ENCODE results near the gene SLC6A4. TPM values are rescaled to one million over a fixed set of nuclear protein-coding genes. Genes with fewer than 3 reads are reported as not detected.

The SLC6A4 gene
- total RNA-seq, 2 donors from 2014 or later, result 0.38 to 1.8 TPM

DNA sequence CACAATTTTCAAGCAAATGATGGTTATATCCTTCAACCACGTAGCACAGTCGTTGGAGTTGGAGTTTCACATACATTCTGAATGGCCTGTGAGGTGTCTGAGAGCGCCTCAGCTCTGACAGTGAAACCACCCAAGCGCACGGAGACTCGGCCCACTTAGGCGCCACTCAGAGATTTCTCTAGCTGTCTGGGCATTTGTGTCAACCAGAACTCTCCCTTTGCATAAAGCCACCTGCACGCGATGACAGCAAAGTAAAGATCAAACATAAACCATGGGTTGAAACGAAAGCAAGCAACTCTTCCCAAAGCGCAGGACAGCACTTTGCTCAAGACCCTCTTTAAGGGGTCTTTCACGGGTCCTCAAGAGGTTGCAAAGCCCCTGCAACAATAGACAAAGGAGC is 533 bp downstream of the SLC6A4 start:
- H3K4me1 ChIP-seq (ENCODE audit: control insufficient read depth, insufficient read depth, low read length), result no peaks in the 10 kb centered on the region
- H3K36me3 Mint-ChIP-seq (ENCODE audit: low read depth), result peaks cover 4% of the 10 kb centered on the region
- no peaks in the 10 kb centered on the region for H3K36me3 ChIP-seq (ENCODE audit: control insufficient read depth, insufficient read depth, low read length)
- peaks cover 9% of the 10 kb centered on the region for H3K9me3 Mint-ChIP-seq
- H3K27ac ChIP-seq (ENCODE audit: low read depth, low read length), result no peak overlapping the region
- H3K9ac ChIP-seq (ENCODE audit: extremely low read depth, low read length, poor library complexity, severe bottlenecking), result no peak overlapping the region
- no peak overlapping the region for H3K4me3 ChIP-seq (ENCODE audit: low read length)
- H3K27me3 ChIP-seq (ENCODE audit: control insufficient read depth, insufficient read depth, low read length, poor library complexity, severe bottlenecking), result peaks cover 80% of the 10 kb centered on the region
- peak overlapping the region; percentile 27 for H3K4me3 Mint-ChIP-seq
- H3K27ac Mint-ChIP-seq, result no peak overlapping the region
- H3K27me3 Mint-ChIP-seq (ENCODE audit: insufficient read depth), result peaks cover 81% of the 10 kb centered on the region
- peaks cover 4% of the 10 kb centered on the region for H3K9me3 ChIP-seq (ENCODE audit: control insufficient read depth, low read length)
- peaks cover 24% of the 10 kb centered on the region for H3K4me1 Mint-ChIP-seq
- 69 to 78% methylated on average over 12 of the region's 12 CpGs for WGBS, 2 experiments (ENCODE audit: insufficient coverage in 1 of 2, insufficient read length in 1 of 2)
- TF ChIP-seq, protein P1, sequence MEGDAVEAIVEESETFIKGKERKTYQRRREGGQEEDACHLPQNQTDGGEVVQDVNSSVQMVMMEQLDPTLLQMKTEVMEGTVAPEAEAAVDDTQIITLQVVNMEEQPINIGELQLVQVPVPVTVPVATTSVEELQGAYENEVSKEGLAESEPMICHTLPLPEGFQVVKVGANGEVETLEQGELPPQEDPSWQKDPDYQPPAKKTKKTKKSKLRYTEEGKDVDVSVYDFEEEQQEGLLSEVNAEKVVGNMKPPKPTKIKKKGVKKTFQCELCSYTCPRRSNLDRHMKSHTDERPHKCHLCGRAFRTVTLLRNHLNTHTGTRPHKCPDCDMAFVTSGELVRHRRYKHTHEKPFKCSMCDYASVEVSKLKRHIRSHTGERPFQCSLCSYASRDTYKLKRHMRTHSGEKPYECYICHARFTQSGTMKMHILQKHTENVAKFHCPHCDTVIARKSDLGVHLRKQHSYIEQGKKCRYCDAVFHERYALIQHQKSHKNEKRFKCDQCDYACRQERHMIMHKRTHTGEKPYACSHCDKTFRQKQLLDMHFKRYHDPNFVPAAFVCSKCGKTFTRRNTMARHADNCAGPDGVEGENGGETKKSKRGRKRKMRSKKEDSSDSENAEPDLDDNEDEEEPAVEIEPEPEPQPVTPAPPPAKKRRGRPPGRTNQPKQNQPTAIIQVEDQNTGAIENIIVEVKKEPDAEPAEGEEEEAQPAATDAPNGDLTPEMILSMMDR (conservative IDR thresholded peaks at IDR 0.05), result no peak
- DNase-seq, result no peak

DNA sequence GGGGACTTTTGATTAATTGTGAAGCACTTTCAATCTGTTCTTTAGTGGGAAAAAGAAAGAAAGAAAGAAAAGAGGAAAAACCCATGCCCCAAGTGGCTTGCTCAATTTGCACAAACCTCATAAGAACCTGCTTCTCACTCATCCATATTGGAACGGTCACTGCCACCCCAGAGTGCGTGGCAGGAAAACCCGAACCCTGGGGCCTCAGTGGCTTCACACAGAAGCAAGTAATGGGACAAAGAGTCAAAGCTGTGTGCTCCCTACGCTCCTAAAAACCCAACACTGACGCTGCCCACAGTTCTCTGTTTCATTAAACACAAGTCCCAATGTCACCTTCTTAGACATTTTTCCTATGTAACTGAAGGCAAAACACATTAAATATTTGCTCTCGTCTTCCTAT is 1.2 kb downstream of the SLC6A4 start:
- TF ChIP-seq, protein P1 (conservative IDR thresholded peaks at IDR 0.05), result no peak
- H3K9ac ChIP-seq (ENCODE audit: extremely low read depth, low read length, poor library complexity, severe bottlenecking), result no peak overlapping the region
- no peak overlapping the region for H3K27ac ChIP-seq (ENCODE audit: low read depth, low read length)
- H3K4me1 ChIP-seq (ENCODE audit: control insufficient read depth, insufficient read depth, low read length), result no peaks in the 10 kb centered on the region
- Mint-ChIP-seq H3K4me3 (no peak overlapping the region), H3K36me3 (ENCODE audit: low read depth) (no peaks in the 10 kb centered on the region), H3K4me1 (peaks cover 24% of the 10 kb centered on the region), H3K9me3 (peaks cover 2% of the 10 kb centered on the region), H3K27me3 (ENCODE audit: insufficient read depth) (peaks cover 78% of the 10 kb centered on the region), H3K27ac (no peak overlapping the region)
- H3K36me3 ChIP-seq (ENCODE audit: control insufficient read depth, insufficient read depth, low read length), result no peaks in the 10 kb centered on the region
- H3K4me3 ChIP-seq (ENCODE audit: low read length), result no peak overlapping the region
- 87 to 95% methylated on average over 4 to 6 of the region's 6 CpGs for WGBS, 2 experiments (ENCODE audit: insufficient coverage in 1 of 2, insufficient read length in 1 of 2)
- peaks cover 75% of the 10 kb centered on the region for H3K27me3 ChIP-seq (ENCODE audit: control insufficient read depth, insufficient read depth, low read length, poor library complexity, severe bottlenecking)
- peak; percentile 41 for DNase-seq
- no peaks in the 10 kb centered on the region for H3K9me3 ChIP-seq (ENCODE audit: control insufficient read depth, low read length)

DNA sequence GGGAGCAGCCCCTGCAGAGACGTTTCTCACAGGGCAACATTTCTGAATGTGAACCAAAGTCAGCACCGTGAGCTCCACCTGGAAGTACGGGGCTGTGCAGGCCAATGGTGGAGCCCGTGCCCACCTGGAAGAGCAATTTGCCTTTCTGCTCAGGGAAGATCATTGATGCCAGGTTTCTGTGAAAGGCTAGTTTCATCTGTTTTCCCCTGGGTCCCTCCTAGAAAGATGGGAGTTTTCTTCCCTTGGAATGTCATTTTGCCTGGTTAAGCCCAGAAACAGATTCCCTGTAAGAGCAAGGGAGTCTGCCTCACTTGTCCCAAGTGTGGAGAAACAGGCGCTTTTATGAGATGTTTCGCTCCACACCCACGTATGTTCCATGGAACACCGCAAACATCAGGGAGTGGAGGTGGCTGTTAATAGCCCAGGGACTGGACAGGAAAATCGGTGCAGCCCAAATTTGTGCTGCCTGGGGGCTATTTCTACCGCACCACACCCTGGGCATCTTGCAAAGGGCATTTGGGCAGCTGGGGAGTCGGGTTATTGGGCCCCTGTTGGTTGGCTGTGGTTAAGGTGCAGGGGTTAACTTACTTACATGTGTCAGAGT is 2.6 kb downstream of the SLC6A4 start:
- H3K4me1 Mint-ChIP-seq, result peaks cover 15% of the 10 kb centered on the region
- H3K9ac ChIP-seq (ENCODE audit: extremely low read depth, low read length, poor library complexity, severe bottlenecking), result no peak overlapping the region
- no peaks in the 10 kb centered on the region for H3K36me3 Mint-ChIP-seq (ENCODE audit: low read depth)
- H3K4me1 ChIP-seq (ENCODE audit: control insufficient read depth, insufficient read depth, low read length), result no peaks in the 10 kb centered on the region
- H3K36me3 ChIP-seq (ENCODE audit: control insufficient read depth, insufficient read depth, low read length), result no peaks in the 10 kb centered on the region
- H3K27me3 Mint-ChIP-seq (ENCODE audit: insufficient read depth), result peaks cover 73% of the 10 kb centered on the region
- H3K4me3 ChIP-seq (ENCODE audit: low read length), result no peak overlapping the region
- H3K9me3 ChIP-seq (ENCODE audit: control insufficient read depth, low read length), result no peaks in the 10 kb centered on the region
- 83 to 85% methylated on average over 9 to 11 of the region's 11 CpGs for WGBS, 2 experiments (ENCODE audit: insufficient coverage in 1 of 2, insufficient read length in 1 of 2)
- no peak overlapping the region for H3K27ac Mint-ChIP-seq
- no peak overlapping the region for H3K4me3 Mint-ChIP-seq
- peaks cover 62% of the 10 kb centered on the region for H3K27me3 ChIP-seq (ENCODE audit: control insufficient read depth, insufficient read depth, low read length, poor library complexity, severe bottlenecking)
- no peaks in the 10 kb centered on the region for H3K9me3 Mint-ChIP-seq
- H3K27ac ChIP-seq (ENCODE audit: low read depth, low read length), result no peak overlapping the region
- no peak for DNase-seq
- TF ChIP-seq, protein P1 (conservative IDR thresholded peaks at IDR 0.05), result no peak

All from endodermal cell (in vitro differentiated cells).